GM18498 (cell line): ENCODE results near the gene SLC6A17.

Experiments used
- ATAC-seq: cut with Tn5 transposase; IDR thresholded peaks from one replicate; pipeline ENCODE4 v1.9.1; 2021; ENCODE audit warnings: mild to moderate bottlenecking, moderate library complexity; ENCODE audit not compliant: unreplicated experiment

The SLC6A17 gene

DNA sequence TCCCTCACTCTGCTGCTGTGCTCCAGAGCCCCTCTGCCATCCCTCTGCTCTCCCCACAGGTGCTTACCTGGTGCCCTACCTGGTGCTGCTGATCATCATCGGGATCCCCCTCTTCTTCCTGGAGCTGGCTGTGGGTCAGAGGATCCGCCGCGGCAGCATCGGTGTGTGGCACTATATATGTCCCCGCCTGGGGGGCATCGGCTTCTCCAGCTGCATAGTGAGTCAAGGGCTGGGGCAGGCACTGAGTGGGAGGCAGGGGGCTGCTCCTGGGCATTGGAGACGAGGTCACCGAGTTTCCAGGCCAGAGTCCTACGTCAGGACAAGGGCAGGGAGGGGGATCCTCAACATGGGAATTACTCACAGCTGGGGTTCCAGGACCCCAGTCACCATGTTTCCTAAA lies 21.7 kb downstream of the SLC6A17 start:
- no peak for ATAC-seq

DNA sequence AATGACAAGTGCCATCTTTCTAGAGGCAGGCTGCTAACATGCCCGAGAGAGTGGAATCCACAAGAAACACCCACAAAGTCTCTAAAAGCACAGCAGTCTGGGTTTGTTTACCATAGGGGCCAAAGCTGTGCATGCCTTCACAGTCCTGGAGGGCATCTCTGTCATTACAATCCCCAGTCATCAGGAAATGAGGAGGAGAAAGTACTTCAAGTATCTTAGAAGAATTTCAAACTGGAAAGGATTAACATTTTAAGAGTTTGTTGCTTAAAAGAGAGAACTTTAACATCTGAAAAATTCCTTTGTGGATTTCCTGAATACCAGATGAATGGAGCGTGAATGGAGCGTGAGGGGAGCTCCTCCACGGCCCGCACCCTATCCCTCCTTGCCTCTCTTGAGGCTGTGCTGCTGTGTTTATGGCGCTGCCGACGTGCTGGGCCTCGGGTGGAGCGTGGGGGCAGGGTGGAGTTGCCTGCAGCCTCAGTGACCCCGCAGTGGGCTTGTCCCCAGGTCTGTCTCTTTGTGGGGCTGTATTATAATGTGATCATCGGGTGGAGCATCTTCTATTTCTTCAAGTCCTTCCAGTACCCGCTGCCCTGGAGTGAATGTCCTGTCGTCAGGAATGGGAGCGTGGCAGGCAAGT lies 23.3 kb downstream of the SLC6A17 start:
- no peak for ATAC-seq

DNA sequence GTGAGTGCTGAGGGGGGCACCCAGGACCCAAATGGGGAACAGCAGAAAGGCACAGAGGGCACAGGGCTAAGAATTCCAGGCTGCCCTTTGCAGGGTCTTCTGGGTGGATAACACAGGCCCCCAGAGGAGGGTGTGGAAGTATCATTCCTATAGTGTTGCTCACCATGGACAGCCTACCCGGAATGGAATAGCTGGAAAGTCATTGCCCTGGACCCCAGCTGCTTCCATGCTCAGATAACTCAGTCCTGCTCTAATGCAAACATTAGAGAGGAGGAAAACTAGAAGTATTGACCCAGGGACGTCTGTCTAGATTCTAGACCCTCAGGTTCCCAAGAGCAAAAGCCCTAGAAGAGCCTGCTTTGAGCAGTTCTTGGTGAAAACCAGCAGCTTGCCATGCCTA lies 24.7 kb downstream of the SLC6A17 start:
- no peak for ATAC-seq

DNA sequence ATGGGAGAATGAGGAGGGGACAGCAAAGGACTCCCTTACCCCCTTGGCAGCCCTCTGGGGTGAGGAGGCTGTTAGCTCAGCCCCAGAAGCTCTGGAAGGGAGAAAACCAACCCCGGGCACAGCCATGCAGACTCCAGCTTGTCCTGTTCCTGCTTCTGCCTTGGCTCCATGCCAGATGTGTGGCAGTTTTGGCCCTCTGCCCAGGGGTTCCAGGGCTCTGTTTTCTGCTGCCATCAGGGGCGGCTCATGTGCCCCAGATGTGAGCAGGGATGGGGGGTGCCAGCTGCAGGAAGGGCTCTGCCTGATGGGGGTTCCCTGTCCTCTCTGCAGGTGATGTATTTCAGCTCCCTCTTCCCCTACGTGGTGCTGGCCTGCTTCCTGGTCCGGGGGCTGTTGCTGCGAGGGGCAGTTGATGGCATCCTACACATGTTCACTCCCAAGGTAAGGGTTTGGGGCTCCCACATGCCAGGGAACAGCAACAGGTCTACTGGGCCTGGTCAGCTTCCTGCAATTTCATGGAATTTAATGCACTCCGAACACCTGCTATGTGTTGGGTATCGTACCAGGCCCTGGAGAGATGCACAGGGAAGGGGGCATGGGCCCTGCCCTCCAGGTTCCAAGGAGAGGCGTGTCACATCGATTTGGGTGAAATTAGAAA lies 26.1 kb downstream of the SLC6A17 start:
- no peak for ATAC-seq

DNA sequence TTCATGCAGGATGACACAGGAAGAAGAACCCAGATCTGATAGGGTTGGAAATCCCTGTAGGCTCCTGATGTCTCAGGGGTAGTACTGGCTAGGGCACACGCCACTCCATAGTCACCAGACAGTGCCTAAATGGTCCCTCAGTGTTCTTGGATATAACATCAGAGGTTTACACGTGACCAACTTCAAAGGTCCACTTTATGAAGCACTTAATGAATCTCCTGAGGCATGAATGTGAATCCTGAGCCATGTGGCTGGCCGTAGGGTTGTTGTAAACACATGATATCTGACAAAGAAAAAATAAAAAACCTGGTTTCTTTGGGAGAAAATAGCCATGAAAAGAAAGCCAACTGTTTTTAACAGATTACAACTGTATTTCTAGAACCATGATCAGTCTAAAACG lies 27.5 kb downstream of the SLC6A17 start:
- ATAC-seq, result no peak

DNA sequence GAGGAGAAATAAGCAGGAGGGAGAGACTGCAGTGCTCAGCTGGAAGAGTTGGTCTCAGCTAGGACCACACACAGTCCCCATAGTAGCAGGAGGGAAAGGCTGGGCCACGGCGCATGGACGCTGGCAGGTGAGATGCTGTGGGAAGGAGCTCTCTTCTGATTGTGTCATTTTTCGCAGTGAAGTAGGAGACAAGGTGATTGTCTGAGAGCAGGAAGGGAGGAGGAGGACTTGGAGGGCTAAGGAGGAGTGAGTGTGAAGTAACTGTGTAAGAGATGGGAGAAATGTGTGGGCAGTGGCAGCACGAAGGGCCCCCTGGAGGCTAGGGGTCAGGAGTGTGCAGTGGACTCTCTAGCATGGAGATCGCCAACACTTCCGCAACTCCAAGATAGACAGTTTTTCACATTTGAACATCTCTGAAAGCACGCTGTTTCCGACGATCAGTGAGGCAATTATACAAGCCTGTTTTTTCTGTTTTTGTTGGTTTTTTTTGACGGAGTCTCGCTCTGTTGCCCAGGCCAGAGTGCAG lies 33.4 kb downstream of the SLC6A17 start:
- no peak for ATAC-seq

DNA sequence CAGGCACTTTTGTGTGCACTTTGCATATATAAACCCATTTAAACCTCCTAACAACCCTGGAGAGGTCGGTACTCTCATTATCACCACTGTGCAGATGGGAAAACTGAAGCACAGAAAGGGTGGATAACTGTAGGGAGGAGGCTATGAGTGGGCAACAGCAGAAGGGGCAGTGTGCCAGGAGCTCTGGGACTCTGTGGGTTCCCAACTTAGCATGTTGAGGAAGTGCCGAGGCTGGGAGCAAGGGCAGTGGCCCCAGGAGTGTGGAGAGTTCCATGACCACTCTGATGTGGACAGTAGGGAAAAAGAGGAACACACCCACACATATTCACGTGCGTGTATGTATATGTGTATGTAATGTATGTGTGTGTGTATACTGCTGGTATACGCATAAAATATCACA lies 34.2 kb downstream of the SLC6A17 start:
- no peak for ATAC-seq

DNA sequence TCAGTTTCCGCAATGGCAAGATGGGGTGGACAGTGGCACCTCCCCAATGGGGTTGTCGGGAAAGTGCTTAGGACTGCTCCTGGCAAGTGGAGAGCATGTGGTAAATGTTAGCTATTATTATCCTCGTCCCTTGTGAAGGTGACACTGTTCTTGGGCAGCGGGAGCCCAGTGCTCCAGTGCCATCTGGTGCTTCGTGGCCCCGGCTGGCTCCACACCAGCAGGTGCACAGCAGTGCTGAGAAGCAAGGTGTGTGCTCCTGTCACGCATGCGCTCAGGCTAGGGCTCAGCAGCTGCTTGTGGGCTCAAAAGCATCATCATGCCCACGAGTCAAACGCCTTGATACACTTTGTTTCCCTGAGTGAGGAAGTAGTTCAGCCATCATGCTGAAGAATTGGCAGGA lies 34.9 kb downstream of the SLC6A17 start:
- ATAC-seq, result no peak

DNA sequence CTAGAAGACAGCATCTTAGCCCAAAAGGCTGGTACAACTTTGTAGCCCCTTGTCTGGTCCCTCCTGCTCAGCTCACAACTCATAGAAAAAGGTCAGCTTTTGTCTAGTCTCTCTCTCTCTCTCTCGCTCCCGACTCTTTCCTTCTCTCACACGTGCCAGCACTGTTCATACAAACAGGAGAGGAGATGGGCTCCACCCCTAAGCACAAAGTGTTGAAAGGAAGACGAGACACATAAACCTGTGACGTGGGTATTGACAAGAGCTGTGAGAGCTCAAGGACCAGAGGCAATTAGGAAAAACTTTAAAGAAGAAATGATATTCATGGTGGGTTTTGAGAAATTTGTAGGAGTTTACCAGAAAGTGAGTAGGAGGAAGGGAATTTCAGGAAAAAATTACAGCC lies 36.3 kb downstream of the SLC6A17 start:
- ATAC-seq, result no peak

DNA sequence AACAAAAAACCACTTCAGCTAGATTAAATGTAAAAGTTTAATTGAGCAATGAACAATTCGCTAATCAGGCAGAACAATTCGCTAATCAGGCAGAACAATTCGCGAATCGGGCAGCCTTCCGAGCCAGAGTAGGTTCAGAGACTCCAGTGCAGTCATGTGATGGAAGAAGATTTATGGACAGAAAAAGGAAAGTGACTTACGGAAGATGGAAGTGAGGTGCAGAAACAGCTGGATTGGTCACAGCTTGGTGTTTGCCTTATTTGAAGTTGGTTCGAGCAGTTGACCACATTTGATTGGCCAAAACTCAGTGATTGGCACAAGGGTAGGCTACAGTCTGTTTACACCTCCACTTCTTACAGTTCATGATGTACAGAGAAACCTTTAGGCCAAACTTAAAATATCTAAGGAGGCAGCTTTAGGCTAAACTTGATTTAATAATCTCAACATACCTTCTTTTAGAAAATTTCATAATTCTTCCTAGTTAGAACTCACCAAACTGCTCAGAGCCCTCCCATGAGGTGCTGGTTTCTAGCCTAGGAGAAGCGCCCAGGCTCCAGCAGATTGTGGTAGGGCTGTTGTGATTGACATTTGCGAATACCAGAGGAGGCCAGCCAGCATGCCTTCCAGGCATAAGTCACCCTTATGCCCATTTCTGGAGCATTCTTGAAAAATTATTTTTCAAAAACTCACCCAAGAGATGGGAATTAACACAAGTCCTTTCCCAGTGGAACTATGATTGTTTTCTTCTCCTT lies 37.0 kb downstream of the SLC6A17 start:
- no peak for ATAC-seq

DNA sequence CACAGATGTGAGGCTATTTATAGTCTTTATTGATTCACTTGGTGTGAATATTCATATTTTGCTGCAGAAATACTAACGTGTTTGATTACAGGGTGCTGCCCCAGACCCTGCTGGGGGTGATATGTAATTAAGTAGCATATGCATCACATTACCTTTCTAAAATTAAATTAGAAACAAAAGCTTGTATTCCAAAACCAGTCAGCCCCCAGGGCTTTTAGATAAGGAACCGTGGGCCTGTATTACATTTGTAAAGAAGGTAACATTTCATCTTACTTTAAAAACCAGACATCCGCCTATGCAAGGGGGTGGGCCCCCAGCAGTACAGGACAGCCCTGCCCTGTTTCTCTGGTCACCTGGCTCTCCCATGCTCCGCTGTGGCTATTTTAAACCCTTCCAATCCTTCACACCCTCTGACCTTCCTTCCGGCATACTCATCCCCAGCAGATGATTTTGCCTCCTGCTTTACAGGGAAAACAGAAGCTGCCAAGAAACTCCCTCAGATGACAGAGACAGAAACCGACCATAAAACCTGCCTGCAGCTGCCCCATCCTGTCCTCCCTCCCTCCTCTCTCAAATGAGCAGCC lies 37.8 kb downstream of the SLC6A17 start:
- ATAC-seq, result no peak

DNA sequence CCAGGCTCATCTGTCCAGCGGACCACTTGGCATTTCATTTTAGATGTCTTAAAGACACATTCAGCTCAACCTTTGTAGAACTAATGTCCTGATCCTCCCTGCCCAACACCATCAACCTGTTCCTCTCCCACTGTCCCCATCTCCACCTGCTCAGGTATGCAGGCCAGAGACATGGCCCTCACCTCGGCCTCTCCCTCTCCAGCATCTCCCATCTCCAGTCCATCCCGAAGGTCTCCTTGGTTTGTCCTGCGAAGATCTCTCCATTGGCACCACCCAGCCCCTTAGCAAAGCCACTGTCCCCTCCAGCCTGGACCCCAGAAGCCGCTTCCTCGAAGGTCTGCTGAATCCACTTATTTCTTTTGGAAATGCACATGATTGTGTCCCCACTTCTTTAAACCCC lies 38.9 kb downstream of the SLC6A17 start:
- no peak for ATAC-seq

DNA sequence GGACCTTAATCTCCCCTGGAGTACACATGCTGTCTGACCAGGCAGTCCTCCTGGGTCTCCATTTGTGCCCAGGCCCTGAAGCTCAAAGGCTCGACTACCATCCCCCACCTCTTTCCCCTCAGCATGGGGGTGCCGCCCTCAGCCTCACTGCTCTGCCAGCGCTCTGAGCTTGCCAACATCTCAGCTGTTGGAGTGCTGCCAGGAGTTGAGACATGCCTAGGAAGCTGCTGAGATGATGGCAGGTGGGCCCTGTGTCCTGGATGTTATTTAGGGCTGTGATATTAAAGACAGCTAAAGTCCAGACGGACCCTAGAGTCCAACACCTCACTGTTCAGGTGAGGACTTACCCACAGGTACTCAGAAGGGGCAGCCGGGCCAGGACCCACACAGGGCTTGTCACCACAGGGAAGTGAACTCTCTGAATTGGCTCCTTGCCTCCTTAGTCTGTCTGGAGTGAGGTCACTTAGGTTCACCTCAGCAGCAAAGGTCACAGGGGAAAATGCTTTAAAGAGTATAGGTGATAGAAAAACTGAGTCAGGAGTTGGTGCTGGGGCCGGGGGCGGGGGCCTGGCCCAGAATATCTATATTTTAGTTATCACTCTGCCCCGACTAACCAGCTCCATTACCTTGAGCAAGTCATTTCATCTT lies 40.1 kb downstream of the SLC6A17 start:
- ATAC-seq, result no peak

DNA sequence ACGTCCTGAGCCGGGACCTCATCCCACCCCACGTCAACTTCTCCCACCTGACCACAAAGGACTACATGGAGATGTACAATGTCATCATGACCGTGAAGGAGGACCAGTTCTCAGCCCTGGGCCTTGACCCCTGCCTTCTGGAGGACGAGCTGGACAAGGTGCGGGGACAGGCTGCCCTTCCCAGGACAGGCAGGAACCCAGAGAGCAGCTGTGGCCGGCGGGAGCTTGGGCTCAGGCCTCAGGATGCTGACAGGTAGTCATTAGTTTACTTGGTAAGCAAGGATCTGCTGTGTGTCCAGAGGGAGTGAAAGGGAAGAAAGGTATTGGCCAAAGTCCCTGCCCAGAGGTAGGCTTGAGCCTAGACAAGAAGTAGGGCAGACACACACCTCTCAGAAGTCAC lies 42.2 kb downstream of the SLC6A17 start:
- no peak for ATAC-seq

DNA sequence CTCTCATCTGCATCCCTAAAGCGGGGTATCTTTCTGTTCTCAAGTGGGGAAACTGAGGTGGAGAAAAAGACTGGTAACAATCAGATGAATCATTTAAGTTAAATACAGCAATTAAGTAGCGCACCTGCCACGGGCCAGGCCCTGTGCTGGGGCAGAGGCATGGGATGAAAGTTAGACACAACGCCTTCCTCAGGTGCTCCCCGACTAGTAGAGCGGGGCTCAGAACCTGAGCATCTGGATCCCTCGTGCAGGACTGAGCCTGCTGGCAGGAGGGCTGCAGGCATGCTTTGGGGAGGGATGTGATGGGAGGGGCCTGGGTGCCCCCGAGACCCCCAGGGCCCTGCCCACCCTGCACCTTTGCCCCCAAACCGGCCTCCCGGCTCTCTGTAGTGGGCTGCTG lies 44.9 kb downstream of the SLC6A17 start:
- ATAC-seq, result no peak

DNA sequence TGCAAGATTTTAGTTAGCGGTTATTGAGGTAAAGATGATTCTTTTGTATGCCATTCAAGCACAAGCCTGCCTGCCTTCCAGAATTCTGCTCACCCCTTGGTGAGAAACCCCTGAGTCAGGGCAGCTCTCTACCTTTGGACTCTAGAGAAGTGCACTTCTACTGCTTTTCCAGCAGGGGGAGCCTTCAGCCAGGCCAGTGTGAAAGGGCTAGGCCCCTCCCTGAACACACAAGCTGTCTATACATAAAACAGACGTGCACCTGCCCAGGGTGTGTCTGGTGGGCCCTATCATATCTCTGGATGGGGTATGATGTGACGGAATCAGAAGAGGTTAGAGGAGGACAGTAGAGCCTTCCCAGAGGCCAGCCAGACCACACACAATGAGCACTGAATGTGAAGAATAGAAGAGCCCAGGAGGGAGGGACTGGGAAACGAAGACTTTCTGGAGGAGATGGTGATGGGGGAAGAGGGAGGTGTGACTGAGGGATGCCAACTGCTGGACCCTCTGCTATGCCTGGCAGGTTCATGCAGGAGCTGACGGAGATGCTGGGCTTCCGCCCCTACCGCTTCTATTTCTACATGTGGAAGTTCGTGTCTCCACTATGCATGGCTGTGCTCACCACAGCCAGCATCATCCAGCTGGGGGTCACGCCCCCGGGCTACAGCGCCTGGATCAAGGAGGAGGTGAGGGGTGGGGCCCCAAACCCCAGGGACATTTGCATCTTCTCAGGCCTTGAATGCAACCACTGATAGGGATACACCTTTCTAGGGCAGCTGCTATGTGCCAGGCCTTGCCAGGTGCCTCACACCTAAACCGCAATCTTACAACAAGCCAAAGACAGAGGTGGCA lies 46.8 kb downstream of the SLC6A17 start:
- ATAC-seq, result peak; percentile 70

DNA sequence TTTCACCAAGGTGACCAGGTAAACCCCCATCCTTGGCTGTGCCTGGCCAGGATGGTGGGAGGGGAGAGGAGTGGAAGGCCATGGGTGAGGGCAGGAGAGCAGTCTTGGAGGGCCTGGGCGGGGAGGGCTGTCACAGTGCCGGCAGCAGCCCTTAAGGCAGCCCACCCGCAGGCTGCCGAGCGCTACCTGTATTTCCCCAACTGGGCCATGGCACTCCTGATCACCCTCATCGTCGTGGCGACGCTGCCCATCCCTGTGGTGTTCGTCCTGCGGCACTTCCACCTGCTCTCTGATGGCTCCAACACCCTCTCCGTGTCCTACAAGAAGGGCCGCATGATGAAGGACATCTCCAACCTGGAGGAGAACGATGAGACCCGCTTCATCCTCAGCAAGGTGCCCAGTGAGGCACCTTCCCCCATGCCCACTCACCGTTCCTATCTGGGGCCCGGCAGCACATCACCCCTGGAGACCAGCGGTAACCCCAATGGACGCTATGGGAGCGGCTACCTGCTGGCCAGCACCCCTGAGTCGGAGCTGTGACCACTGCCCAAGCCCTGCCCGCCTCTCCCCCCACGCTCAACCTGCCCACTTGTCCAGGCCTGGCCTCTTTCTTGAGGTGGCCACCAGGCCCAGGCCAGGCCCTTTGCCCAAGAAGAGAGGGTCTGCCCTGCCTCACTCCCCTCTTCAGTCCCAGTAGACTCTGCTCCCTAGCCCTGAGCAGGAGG lies 47.8 kb downstream of the SLC6A17 start:
- ATAC-seq, result no peak

DNA sequence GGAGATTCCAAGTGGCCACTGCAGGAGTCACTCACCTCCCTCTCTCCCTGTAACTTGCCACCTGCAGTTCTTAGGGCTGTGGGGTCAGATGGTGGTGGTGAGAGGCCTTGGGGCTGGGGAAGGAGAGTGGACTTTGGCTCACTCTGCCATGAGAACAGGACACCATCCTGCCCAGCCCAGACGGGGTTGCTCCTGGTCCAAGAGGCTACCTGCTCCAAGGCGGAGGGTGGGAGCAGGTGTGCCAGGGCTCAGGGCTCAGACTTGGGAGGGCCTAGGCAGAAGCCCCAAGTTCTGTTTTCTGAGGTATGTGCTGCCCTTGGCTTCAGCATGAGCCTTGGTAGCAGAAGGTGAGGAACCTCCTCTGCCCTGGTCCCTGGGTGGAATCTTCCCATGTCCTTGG lies 48.5 kb downstream of the SLC6A17 start:
- ATAC-seq, result no peak

DNA sequence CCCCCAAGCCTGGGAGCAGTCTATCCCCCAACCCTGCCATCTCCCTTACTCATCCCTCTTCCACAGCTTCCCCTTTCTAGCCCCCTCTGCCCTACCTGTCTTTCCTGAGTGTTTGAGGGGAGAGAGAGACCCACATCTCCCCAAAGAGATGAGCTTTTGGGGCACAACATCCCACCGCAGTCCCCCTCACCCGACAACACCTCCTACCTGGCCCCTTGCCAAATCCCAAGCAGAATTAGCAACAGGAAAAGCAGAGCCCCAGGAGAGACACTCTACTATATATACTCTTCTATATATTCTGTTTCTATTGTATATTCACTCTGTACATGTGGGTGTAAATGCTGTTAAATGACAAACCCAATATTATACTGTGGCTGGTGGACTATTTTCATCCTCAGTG lies 49.9 kb downstream of the SLC6A17 start:
- ATAC-seq, result no peak

DNA sequence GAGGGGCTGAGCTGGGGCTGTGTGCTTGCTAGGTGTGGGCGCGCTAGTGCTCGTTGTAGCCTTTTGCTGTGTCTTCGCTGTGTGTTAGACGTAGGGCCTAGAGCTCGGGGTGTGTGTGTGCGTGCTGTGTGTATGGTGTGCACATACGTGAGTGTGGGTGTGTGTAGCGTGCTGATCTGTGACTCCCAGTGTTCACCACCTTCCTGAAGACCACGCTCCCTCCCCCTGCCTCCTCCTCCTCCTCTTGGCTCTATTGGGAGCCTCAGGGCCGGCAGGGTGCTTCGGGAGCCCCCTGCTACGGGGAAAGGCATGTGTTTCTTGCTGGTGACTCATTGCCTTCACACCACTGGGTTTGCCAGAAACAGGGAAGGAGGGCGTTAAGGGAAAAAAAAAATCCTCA lies 50.4 kb downstream of the SLC6A17 start:
- ATAC-seq, result no peak
